HG02970 (cell line): ENCODE data around the gene PGA5.
"Not testable (repeated sequence)": the region's sequence is repeated elsewhere in the genome, so short reads cannot be mapped to it uniquely, and the experiment has no call there.

Source experiments
- ATAC-seq: cut with Tn5 transposase; IDR thresholded peaks from one replicate; pipeline ENCODE4 v1.9.1; 2021; ENCODE audit warnings: mild to moderate bottlenecking, moderate library complexity, moderate number of reproducible peaks; ENCODE audit not compliant: unreplicated experiment, low FRiP score

The PGA5 gene

DNA sequence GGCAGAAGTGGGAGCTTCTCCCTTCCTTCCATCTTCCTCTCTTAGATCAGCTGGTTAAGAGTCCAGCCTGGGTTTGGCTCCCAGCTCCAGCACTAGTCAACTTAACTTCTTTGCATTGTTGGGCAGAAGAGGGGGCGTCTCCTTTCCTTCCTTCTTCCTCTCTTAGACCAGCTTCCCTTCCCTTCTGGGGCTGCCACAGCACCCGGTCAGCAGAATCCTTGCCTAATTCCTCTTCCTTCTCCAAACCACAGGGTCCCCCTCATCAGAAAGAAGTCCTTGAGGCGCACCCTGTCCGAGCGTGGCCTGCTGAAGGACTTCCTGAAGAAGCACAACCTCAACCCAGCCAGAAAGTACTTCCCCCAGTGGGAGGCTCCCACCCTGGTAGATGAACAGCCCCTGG, 18.3 kb upstream of the PGA5 start:
- ATAC-seq = not testable (repeated sequence)

DNA sequence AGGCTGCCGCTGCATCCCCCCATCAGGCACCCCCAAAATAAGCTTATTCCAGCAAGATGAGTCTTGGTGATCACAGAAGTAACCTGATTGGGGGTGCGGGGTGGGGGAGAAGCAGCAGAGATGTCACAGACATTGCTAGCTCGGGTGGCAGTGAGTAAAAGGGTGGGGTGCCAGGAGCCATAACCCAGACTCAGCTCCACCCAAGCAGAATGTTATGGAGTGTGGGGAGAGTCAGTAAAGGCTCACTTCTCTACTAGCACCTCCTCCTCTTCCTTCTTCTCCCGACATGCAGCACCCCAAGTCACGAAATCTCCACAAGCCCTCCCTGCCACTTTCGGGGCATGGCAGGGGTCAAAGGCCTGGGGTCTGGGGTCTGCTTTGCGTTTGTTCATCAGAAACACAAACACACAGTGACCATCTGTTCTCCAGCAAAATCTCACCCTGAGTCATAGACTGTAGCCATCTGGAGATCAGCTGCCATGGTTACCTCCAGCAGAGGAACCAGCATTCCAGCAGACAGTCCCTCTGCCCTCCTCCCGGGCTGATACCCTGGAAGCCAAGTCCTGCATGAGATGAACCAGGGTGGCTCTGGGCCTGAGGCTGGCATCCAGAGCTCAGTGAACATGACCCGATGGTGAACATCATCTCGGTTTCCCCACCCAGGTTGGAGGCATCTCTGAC, 14.4 kb upstream of the PGA5 start:
- ATAC-seq = not testable (repeated sequence)

DNA sequence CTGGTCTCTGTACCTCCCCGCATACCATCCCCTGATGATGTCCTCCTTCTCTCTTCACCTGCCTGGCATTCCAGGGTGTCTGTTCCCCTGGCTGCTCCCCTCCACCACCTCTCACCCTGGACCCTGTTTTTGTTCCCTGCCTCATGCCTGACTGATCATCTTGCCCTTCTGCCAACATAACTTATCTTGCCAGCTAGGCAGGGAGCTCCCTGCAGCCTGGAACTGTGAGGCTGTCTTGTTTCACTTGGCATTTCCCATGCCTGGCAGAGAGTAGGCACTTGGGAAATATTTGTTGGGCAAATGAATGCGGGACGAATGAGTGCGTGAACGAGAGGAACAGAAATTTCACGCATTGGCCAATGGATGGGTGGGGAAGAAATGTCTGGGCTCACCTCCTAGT, 11.5 kb upstream of the PGA5 start:
- ATAC-seq = not testable (repeated sequence)

DNA sequence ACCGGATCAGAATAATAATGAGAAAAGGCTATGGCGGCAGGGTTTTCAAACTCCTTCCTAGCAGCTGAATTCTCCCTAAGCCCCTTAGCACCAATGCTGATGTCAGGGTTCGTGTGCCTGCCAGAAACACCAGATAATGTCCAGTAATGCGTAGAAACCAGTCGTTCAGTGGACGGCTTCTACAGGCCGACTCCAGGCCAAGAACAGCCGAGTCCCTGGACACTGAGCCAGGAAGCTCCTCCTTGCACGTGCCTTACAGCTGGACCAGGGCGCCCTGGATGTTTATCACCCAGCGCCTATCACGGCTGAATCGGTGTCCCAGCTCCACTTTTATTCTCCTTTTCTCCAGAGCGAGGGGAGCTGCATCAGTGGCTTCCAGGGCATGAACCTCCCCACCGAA, 9.9 kb upstream of the PGA5 start:
- not testable (repeated sequence) for ATAC-seq

DNA sequence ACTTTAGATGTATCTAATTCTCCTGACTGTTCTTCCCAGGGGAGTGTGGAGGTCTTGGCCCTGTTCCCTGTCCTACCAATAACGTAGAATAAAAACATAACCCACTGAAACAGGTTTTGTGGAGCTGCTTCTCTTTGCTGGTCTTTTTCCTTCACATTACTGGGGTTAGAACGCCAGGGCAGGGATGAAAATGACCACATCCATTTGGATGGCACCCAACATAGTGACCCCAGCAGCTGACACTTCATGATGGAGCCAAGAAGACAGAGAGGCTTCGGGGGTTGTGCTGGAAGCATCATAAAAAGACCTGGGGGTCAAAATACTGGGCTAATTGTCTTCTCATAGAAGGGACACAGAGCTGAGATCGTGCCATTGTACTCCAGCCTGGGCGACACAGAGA, 9.4 kb upstream of the PGA5 start:
- not testable (repeated sequence) for ATAC-seq

DNA sequence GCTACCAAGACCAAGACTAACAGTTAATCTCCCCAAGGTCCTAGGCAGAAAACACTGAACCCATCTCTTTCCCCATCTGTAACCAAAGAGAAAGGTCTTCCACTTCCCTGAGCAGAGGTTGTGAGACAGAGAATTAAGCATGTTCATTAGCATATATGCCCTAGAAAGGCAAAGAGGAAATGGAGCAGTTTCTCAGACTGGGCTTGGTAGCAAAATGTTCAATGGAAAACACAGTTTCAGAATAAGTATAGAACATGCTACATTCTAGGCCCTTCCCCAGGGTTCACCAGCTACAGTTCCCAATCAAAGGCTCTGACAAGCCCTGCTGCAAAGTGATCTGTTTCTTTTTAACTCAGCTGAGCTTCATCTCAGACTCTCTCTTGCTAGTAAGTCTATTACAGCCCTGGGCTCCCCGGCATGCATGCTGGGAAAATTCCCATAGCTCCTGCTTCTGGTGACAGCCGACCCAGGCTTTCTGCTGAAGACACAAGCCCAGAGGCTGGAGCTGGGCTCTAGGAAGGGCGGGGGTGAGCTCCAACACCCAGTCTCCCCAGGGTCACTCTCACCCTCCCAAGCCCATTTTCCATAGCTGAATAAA, 8.3 kb upstream of the PGA5 start:
- not testable (repeated sequence) for ATAC-seq

DNA sequence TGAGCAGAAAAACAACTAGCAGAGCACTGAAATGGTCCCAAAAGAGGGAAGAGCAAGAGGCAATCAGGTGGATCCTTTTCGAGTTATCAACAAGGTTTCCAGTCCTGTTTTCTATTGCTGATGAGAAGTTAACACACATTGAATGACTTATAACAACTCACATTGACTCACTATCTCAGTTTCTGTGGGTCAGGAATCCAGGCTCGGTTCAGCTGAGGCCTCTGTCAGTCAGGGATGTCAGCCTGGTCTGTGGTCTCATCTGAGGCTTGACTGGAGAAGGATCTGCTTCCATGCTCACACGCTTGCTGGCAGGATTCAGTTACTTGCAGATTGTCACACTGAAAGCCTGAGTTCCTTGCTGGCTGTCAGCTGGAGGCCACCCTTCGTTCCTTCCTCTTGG, 3.8 kb upstream of the PGA5 start:
- not testable (repeated sequence) for ATAC-seq

DNA sequence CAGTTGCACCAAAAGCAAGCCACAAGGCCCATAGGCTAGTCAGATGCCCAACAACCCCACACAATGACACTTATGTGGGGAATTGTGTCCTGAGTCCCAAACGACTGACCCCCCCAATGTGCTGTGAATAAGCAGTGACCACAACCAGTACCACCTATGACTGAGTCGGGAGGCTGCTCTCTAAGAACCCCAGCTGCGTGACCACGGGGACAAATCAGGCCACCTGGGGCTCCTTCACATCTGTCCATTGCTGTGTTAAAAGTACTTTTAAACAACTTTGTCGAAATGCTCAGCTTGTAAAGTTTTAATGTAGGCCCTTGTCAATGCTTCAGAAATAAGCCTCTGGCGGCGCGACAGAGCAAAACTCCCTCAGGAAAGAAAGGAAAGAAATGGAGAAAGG, 687 bp upstream of the PGA5 start:
- ATAC-seq = not testable (repeated sequence)

DNA sequence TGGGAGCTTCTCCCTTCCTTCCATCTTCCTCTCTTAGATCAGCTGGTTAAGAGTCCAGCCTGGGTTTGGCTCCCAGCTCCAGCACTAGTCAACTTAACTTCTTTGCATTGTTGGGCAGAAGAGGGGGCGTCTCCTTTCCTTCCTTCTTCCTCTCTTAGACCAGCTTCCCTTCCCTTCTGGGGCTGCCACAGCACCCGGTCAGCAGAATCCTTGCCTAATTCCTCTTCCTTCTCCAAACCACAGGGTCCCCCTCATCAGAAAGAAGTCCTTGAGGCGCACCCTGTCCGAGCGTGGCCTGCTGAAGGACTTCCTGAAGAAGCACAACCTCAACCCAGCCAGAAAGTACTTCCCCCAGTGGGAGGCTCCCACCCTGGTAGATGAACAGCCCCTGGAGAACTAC, 551 bp downstream of the PGA5 start:
- ATAC-seq = not testable (repeated sequence)

DNA sequence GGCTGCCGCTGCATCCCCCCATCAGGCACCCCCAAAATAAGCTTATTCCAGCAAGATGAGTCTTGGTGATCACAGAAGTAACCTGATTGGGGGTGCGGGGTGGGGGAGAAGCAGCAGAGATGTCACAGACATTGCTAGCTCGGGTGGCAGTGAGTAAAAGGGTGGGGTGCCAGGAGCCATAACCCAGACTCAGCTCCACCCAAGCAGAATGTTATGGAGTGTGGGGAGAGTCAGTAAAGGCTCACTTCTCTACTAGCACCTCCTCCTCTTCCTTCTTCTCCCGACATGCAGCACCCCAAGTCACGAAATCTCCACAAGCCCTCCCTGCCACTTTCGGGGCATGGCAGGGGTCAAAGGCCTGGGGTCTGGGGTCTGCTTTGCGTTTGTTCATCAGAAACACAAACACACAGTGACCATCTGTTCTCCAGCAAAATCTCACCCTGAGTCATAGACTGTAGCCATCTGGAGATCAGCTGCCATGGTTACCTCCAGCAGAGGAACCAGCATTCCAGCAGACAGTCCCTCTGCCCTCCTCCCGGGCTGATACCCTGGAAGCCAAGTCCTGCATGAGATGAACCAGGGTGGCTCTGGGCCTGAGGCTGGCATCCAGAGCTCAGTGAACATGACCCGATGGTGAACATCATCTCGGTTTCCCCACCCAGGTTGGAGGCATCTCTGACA, 4.4 kb downstream of the PGA5 start:
- not testable (repeated sequence) for ATAC-seq

DNA sequence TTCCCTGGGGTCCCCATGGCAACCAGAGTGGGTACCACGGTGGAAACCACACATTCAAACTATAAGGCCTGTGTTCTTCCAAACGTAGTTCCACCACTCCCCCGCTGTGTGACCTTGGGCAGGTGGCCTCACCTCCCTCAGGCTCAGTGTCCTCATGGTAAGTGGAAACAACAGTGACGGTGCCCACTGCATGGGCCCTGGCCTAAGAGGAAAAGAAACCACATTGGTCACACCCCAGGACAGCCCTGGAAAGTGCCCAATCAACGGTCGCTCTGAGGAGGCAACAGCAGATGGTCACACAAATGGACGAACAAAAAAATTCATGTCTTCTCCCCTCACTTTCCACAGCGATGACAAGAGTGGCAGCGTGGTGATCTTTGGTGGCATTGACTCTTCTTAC, 7.1 kb downstream of the PGA5 start:
- not testable (repeated sequence) for ATAC-seq

DNA sequence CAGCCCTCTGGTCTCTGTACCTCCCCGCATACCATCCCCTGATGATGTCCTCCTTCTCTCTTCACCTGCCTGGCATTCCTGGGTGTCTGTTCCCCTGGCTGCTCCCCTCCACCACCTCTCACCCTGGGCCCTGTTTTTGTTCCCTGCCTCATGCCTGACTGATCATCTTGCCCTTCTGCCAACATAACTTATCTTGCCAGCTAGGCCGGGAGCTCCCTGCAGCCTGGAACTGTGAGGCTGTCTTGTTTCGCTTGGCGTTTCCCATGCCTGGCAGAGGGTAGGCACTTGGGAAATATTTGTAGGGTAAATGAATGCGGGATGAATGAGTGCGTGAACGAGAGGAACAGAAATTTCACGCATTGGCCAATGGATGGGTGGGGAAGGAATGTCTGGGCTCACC, 8.2 kb downstream of the PGA5 start:
- ATAC-seq = not testable (repeated sequence)

DNA sequence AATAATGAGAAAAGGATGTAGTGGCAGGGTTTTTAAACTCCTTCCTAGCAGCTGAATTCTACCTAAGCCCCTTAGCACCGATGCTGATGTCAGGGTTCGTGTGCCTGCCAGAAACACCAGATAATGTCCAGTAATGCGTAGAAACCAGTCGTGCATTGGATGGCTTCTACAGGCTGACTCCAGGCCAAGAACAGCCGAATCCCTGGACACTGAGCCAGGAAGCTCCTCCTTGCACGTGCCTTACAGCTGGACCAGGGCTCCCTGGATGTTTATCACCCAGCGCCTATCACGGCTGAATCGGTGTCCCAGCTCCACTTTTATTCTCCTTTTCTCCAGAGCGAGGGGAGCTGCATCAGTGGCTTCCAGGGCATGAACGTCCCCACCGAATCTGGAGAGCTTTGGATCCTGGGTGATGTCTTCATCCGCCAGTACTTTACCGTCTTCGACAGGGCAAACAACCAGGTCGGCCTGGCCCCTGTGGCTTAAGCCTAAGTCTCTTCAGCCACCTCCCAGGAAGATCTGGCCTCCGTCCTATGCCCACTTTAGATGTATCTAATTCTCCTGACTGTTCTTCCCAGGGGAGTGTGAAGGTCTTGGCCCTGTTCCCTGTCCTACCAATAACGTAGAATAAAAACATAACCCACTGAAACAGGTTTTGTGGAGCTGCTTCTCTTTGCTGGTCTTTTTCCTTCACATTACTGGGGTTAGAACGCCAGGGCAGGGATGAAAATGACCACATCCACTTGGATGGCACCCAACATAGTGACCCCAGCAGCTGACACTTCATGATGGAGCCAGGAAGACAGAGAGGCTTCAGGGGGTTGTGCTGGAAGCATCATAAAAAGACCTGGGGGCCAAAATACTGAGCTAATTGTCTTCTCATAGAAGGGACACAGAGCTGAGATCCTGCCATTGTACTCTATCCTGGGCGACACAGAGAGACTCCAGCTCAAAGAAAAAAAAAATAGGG, 10.1 kb downstream of the PGA5 start:
- ATAC-seq = not testable (repeated sequence)

DNA sequence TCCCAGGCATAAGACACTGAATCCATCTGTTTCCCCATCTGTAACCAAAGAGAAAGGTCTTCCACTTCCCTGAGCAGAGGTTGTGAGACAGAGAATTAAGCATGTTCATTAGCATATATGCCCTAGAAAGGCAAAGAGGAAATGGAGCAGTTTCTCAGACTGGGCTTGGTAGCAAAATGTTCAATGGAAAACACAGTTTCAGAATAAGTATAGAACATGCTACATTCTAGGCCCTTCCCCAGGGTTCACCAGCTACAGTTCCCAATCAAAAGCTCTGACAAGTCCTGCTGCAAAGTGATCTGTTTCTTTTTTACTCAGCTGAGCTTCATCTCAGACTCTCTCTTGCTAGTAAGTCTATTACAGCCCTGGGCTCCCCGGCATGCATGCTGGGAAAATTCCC, 11.4 kb downstream of the PGA5 start:
- not testable (repeated sequence) for ATAC-seq

DNA sequence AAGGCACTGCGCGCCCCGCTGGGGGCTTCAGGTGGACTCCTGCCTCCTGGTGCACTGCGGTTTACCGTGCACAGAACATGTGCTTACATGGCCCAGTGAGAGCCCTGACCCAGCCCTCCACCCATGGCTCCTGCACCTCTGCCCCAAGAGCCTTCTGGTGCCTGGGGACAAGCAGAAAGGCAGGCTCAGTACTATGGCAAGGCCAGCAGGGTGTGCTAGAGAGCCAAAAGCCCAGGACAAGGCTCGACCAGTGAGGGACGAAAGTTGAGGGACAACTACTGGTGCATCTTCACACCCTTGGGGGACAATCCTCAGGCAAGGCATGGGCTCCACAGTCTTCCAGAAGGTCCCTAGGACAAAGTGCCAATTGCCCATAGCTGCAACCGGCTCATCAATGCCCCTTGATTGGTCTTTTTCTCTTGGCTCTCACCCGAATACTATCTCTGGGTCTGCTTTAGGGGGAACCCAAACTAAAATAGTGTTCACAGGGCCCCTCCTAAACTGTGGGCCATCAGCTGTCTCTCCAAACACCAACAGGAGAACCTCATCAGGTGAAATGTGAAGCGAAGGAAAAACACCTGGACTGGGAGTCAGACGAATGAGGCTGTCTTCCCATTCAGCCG, 13.5 kb downstream of the PGA5 start:
- ATAC-seq = no peak

DNA sequence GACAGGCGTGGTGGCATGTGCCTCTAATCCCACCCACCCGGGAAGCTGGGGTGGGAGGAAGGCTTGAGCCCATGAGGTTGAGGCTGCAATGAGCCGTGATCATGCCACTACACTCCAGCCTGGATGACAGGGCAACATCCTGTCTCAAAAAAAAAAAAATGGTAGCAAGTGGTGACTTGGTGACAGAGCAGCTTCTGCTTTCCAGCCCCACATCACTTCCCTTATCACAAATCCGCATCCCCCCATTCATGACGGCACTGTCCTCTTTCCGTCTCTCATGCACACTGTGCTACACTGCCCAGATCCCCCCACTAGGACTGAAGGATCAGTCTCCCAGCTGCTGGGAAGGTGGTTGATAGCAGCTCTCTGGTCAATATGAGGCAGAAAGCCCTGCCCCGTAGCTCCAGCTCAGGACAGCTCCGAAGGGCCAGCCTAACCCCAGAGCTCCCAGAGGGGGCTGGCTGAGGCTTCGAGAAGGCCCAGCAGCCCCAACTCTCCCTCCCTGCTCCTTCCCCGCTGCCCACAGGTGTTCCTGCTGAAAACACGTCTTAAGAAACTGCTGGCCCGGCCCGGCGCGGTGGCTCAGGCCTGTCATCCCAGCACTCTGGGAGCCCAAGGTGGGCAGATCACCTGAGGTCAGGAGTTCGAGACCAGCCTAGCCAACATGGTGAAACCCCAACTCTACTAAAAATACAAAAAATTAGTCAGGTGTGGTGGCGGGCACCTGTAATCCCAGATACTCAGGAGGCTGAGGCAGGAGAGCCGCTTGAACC, 15.9 kb downstream of the PGA5 start:
- no peak for ATAC-seq

DNA sequence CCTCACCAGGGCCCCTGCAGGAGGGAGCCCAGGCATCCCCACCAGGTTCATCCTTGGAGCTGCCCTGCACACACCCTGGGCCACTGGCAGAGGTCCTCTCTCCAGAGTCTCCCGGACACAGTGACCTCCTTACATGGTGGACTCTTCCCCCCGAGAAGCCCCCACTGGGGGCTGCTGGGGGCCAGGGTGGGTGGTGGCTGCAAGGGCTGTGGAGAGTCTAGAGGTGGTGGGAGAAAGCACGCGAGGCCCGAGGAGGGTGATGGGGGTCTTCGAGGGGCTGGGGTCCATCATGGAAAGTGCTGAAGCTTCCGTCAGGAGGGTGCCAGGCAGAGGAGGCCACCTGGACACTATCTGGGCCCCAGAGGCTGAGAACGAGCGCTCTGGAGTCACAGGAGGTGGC, 17.6 kb downstream of the PGA5 start:
- ATAC-seq = no peak

DNA sequence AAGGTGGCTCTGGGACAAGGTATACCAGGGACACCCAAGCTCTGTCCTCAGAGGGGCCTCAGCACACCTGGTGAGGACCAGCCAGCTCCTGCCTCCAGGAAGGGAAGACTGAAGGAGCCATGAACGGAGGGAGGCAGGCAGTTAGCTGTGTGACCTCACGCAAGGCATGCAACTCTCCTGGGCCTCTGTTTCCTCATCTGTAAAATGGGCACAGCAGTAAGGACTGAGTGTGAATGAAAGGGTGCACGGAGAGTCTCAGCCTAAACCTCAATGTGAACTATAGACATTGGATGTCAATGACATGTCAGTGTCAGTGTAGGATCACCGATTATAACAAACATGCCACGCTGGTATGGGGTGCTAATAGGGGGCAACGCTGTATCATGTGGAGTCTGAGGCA, 18.4 kb downstream of the PGA5 start:
- no peak for ATAC-seq

DNA sequence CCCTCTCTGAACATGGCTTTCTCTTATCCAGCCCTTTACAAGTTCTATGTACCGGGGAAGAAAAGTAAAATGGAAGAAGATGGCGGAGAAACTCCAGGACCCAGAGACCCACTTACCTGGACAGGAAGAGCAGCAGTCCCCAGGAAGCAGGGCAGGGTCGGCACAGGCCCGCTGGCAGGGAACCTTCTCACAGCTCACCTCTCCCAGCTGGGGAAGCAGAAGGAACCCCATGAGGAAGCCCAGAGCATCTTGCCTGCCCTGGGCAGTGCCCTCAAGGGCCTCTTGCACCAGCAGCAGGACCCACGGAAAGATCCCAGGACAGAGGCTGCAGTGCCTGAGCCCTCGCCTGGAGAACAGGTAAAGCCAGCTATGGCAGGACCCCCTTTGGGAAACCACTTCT, 23.4 kb downstream of the PGA5 start:
- no peak for ATAC-seq
